WTC11 (cell line): Measurements from ENCODE around the gene PAFAH2.

Experiments
- CTCF ChIP-seq: fragments of 200-600 bp; IDR thresholded peaks from 2 replicates; pipeline ENCODE4 v1.8.0; 2022; ENCODE audit warnings: antibody characterized with exemption
- E2F4 ChIP-seq: sonication (generic); formaldehyde crosslinking; IDR thresholded peaks from 2 replicates; pipeline ENCODE4 v1.8.1; 2022; ENCODE audit warnings: low read depth, mild to moderate bottlenecking, moderate library complexity, missing genetic modification reagents, borderline replicate concordance
- IRF1 ChIP-seq: sonication (generic); formaldehyde crosslinking; IDR thresholded peaks from 2 replicates; pipeline ENCODE4 v1.8.0; 2023; ENCODE audit warnings: missing genetic modification reagents
- KAT7 ChIP-seq: sonication (generic); formaldehyde crosslinking; IDR thresholded peaks from 2 replicates; pipeline ENCODE4 v1.8.1; 2023; ENCODE audit warnings: missing genetic modification reagents, mild to moderate bottlenecking, borderline replicate concordance
- MAX ChIP-seq: sonication (generic); formaldehyde crosslinking; IDR thresholded peaks from 2 replicates; pipeline ENCODE4 v1.8.0; 2022; ENCODE audit warnings: mild to moderate bottlenecking, missing genetic modification reagents
- TP53 ChIP-seq: sonication (generic); formaldehyde crosslinking; IDR thresholded peaks from 2 replicates; pipeline ENCODE4 v1.8.1; 2023; ENCODE audit warnings: mild to moderate bottlenecking, missing genetic modification reagents

- TF ChIP-seq CTCF (no peak), TP53 (no peak), IRF1 (CRISPR knock-in tag) (no peak), KAT7 (CRISPR knock-in tag) (no peak), E2F4 (CRISPR knock-in tag) (no peak), MAX (CRISPR knock-in tag) (no peak)
These were observed 32.1 kb upstream of the PAFAH2 start for GRCh38 chr1:26029864-26030481.
